ENCODE measurements around the gene NR1H4.

DNA sequence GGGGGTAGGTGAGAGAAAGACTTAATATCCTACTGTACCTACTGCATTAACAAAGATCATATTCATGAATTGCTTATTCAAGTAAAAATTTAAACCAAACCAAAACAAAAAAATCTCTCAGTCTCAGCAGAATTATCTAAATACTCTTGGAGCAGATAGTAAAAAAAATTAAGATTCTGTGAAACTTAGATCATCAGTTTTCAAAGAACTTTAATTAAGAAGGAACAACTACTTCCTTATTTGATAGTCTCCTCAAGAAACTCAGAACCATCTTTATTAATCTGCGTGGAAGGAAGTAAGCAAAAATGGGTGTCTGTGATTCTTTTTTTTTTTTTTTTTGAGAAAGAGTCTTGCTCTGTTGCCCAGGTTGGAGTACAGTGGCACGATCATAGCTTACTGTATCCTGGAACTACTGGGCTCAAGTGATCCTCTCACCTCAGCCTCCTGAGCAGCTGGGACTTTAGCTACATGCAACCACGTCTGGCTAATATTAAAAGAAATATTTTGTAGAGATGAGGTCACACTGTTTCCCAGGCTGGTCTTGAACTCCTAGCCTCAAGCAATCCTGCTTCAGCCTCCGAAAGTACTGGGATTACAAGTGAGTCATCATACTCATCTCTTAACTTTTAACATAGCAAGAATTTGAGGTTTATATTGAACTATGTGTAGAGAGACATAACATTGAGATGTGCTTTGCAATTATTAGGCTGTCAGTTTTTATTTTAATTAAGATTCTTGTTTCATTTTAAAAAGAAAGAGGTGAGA, 137.2 kb downstream of the NR1H4 start:
- TF ChIP-seq CTCF (IDR thresholded peaks at IDR 0.05) (no peak), POLR2A (IDR thresholded peaks at IDR 0.05) (no peak), EP300 (IDR thresholded peaks at IDR 0.05; ENCODE audit: low read depth) (no peak)
